ENCODE data around the gene BAHCC1. TPM values are rescaled to one million over a fixed set of nuclear protein-coding genes. Genes with fewer than 3 reads are reported as not detected.

The BAHCC1 gene
- total and polyA plus RNA-seq, 9 of the 15 experiments (the other 6 are each of a cell fraction or from before 2014, with no cell fraction given): 0.14 to 26.9 (median 5.0) TPM

GRCh38 chr17:81511804-81512561 is 116.7 kb downstream of the BAHCC1 start (continued):
- no peak for TF ChIP-seq SRSF9 (IDR thresholded peaks at IDR 0.05; ENCODE audit: borderline replicate concordance, low read depth, low read length)
- no peak for TF ChIP-seq ZNF318 (IDR thresholded peaks at IDR 0.05; ENCODE audit: borderline replicate concordance in 1 of 2, low read depth in 1 of 2)
- no peak for TF ChIP-seq ZNF174 (CRISPR knock-in tag; IDR thresholded peaks at IDR 0.05)
- TF ChIP-seq ZNF354B (CRISPR knock-in tag; IDR thresholded peaks at IDR 0.05): no peak
- TF ChIP-seq XRCC3 (IDR thresholded peaks at IDR 0.05): no peak
- no peak for TF ChIP-seq HMGN3 (IDR thresholded peaks at IDR 0.05; ENCODE audit: borderline replicate concordance, extremely low read depth, insufficient read length, low read depth, low read length)
- no peak for TF ChIP-seq THAP7 (CRISPR knock-in tag; IDR thresholded peaks at IDR 0.05)
- no peak for TF ChIP-seq KLF16 (IDR thresholded peaks at IDR 0.05)
- TF ChIP-seq CBX1 (IDR thresholded peaks at IDR 0.05; ENCODE audit: low read depth): no peak
- no peak for TF ChIP-seq ZNF699 (CRISPR knock-in tag; IDR thresholded peaks at IDR 0.05; ENCODE audit: insufficient replicate concordance)
- no peak for TF ChIP-seq ARID3A (IDR thresholded peaks at IDR 0.05; ENCODE audit: borderline replicate concordance, low read depth, low read length)
- TF ChIP-seq TOE1 (IDR thresholded peaks at IDR 0.05; ENCODE audit: borderline replicate concordance): peak; percentile 50; the same call in 1 of the 2 replicates
- TF ChIP-seq TOE1 (CRISPR knock-in tag; IDR thresholded peaks at IDR 0.05; ENCODE audit: borderline replicate concordance, low read depth): 0 out of 2 replicates have a peak, but pooled peaks have one; percentile 4
- TF ChIP-seq ZBED1 (IDR thresholded peaks at IDR 0.05): no peak
- TF ChIP-seq L3MBTL2 (IDR thresholded peaks at IDR 0.05): no peak
- TF ChIP-seq MAZ (CRISPR knock-in tag; conservative IDR thresholded peaks at IDR 0.05 in 1 of 2, IDR thresholded peaks at IDR 0.05 in 1 of 2): peak; percentile 40 to 57; a peak in 2 of 4 replicates
- no peak for TF ChIP-seq TRIM24 (IDR thresholded peaks at IDR 0.05)
- TF ChIP-seq U2AF1 (optimal IDR thresholded peaks at IDR 0.05; ENCODE audit: low read depth, low read length): peak; percentile 4
